ENCODE results near the gene TENT4B.
"Not testable (repeated sequence)": the region's sequence is repeated elsewhere in the genome, so short reads cannot be mapped to it uniquely, and the experiment has no call there.

The TENT4B gene

GRCh38 chr16:50235581-50235980, 82.5 kb downstream of the TENT4B start:
- no peak overlapping the region for H3K4me3 ChIP-seq (ENCODE audit: low read depth, low read length)
- no peak for DNase-seq
- no peak for TF ChIP-seq CTCF (IDR thresholded peaks at IDR 0.05; ENCODE audit: low read depth, low read length)
- H3K36me3 ChIP-seq = no peaks in the 10 kb centered on the region
- H3K4me1 ChIP-seq = no peaks in the 10 kb centered on the region
- H3K9me3 ChIP-seq = 0 out of 2 replicates have a peak, but pooled peaks cover 3% of the 10 kb centered on the region
- no peaks in the 10 kb centered on the region for H3K27me3 ChIP-seq

GRCh38 chr16:50238314-50238713, 85.2 kb downstream of the TENT4B start:
- 0 out of 2 replicates have a peak, but pooled peaks cover 3% of the 10 kb centered on the region for H3K9me3 ChIP-seq
- H3K27me3 ChIP-seq = peaks cover 5% of the 10 kb centered on the region
- no peak for DNase-seq
- no peaks in the 10 kb centered on the region for H3K4me1 ChIP-seq
- TF ChIP-seq CTCF (IDR thresholded peaks at IDR 0.05; ENCODE audit: low read depth, low read length) = no peak
- H3K4me3 ChIP-seq (ENCODE audit: low read depth, low read length) = no peak overlapping the region
- no peaks in the 10 kb centered on the region for H3K36me3 ChIP-seq

GRCh38 chr16:50238868-50239301, 85.8 kb downstream of the TENT4B start:
- H3K4me1 ChIP-seq = no peaks in the 10 kb centered on the region
- H3K9me3 ChIP-seq = 0 out of 2 replicates have a peak, but pooled peaks cover 3% of the 10 kb centered on the region
- H3K4me3 ChIP-seq (ENCODE audit: low read depth, low read length) = no peak overlapping the region
- no peaks in the 10 kb centered on the region for H3K36me3 ChIP-seq
- TF ChIP-seq CTCF (IDR thresholded peaks at IDR 0.05; ENCODE audit: low read depth, low read length) = no peak
- DNase-seq = no peak
- peaks cover 5% of the 10 kb centered on the region for H3K27me3 ChIP-seq

GRCh38 chr16:50243024-50243423, 89.9 kb downstream of the TENT4B start:
- not testable (repeated sequence) for DNase-seq; H3K36me3 ChIP-seq; H3K4me3 ChIP-seq (ENCODE audit: low read depth, low read length); H3K27me3 ChIP-seq; H3K9me3 ChIP-seq; H3K4me1 ChIP-seq

- H3K27me3 ChIP-seq = peaks cover 5% of the 10 kb centered on the region
- no peaks in the 10 kb centered on the region for H3K9me3 ChIP-seq
- no peaks in the 10 kb centered on the region for H3K36me3 ChIP-seq
- H3K4me3 ChIP-seq (ENCODE audit: low read depth, low read length) = no peak overlapping the region
- no peak for DNase-seq
- no peak for TF ChIP-seq CTCF (IDR thresholded peaks at IDR 0.05; ENCODE audit: low read depth, low read length)
- H3K4me1 ChIP-seq = peaks cover 2% of the 10 kb centered on the region
Measured at GRCh38 chr16:50244140-50244503, 91.0 kb downstream of the TENT4B start.

- Histone ChIP-seq H3K9me3 (no peaks in the 10 kb centered on the region), H3K36me3 (no peaks in the 10 kb centered on the region), H3K4me3 (ENCODE audit: low read depth, low read length) (no peak overlapping the region), H3K27me3 (peaks cover 5% of the 10 kb centered on the region), H3K4me1 (peaks cover 2% of the 10 kb centered on the region)
- TF ChIP-seq CTCF (IDR thresholded peaks at IDR 0.05; ENCODE audit: low read depth, low read length) = no peak
- DNase-seq = no peak
Measured at GRCh38 chr16:50244504-50245416, 91.7 kb downstream of the TENT4B start.
